Endothelial cell of umbilical vein (primary cell): Measurements from ENCODE around the gene PARP6. TPM values are rescaled to one million over a fixed set of nuclear protein-coding genes. Genes with fewer than 3 reads are reported as not detected.

Source experiments
- BruUV-seq: library from RNA; stranded (reverse); fragments of 400-500 nt; replicated peaks from 2 replicates; lab custom pipeline; 2021; lab: Mats Ljungman, UMichigan
- CTCF ChIA-PET: fragments of 300-600, 350-600 bp; sonication (Branson Sonifier 250); formaldehyde crosslinking; loops from one replicate; lab custom pipeline; 2021; ENCODE audit warnings: antibody characterized with exemption, inconsistent platforms; lab: Charles Lee
- POLR2A ChIA-PET: fragments of 300-600, 350-600 bp; sonication (Branson Sonifier 250); formaldehyde crosslinking; loops from one replicate; lab custom pipeline; 2021; ENCODE audit warnings: antibody characterized with exemption, inconsistent platforms; lab: Charles Lee
- DNase-seq: peaks from one replicate; pipeline ENCODE4 v3.0.0-alpha.2; 2011; ENCODE audit warnings: low read depth, low spot score
- FAIRE-seq: peaks from 2 replicates; lab custom pipeline; 2011; peaks lifted over from hg19 to GRCh38; lab: Jason Lieb, UNC
- H2AFZ ChIP-seq: 2 replicates; pipeline ENCODE4 v1.6.0; 2012; ENCODE audit warnings: low read depth, low read length, control low read depth, inconsistent platforms
- H3K27ac ChIP-seq: 2 replicates; pipeline ENCODE4 v1.5.1; 2011; ENCODE audit warnings: low read depth, mild to moderate bottlenecking, control low read depth, low read length, moderate library complexity; ENCODE audit not compliant: insufficient read depth
- H3K27me3 ChIP-seq, 2 experiments: 2 replicates each; pipeline versions ENCODE4 v1.6.0 to v1.6.1; 2011; ENCODE audit warnings: low read length in 2 of 2, mixed read lengths in 1 of 2; ENCODE audit not compliant: control insufficient read depth in 2 of 2, insufficient read depth in 2 of 2
- H3K36me3 ChIP-seq, 2 experiments: 2 replicates in 1 of 2; 3 replicates in 1 of 2; pipeline ENCODE4 v1.5.1; 2011; ENCODE audit warnings: low read length in 2 of 2, mild to moderate bottlenecking in 1 of 2, moderate library complexity in 1 of 2; ENCODE audit not compliant: control insufficient read depth in 2 of 2, insufficient read depth in 2 of 2; ENCODE audit errors: extremely low read depth in 1 of 2
- H3K4me1 ChIP-seq: 3 replicates; pipeline ENCODE4 v1.5.1; 2011; ENCODE audit warnings: mild to moderate bottlenecking, low read length; ENCODE audit not compliant: control insufficient read depth, insufficient read depth; ENCODE audit errors: extremely low read depth
- H3K4me2 ChIP-seq: 2 replicates; pipeline ENCODE4 v1.6.1; 2011; ENCODE audit warnings: low read length, control low read depth, mixed read lengths; ENCODE audit not compliant: insufficient read depth
- H3K4me3 ChIP-seq, 3 experiments: fragments of 200-600 bp in 1 of 3; sonication (generic), shearing (Covaris generic) in 1 of 3; replicated peaks in 1 of 3; 2 replicates each; pipeline ENCODE4 v1.5.1; 2011 to 2016; ENCODE audit warnings: control low read depth in 3 of 3, low read length in 3 of 3, mild to moderate bottlenecking in 2 of 3, inconsistent platforms in 1 of 3, low read depth in 1 of 3, moderate library complexity in 1 of 3; ENCODE audit not compliant: insufficient read depth in 1 of 3
- H3K79me2 ChIP-seq: 2 replicates; pipeline ENCODE4 v1.6.0; 2012; ENCODE audit warnings: low read length, inconsistent platforms; ENCODE audit not compliant: control insufficient read depth, insufficient read depth
- H3K9ac ChIP-seq: replicated peaks from 2 replicates; pipeline ENCODE3; 2011; ENCODE audit warnings: low read length, control low read depth; ENCODE audit not compliant: insufficient read depth; ENCODE audit errors: extremely low read depth
- H3K9me1 ChIP-seq: replicated peaks from 3 replicates; pipeline ENCODE4 v1.6.0; 2011; ENCODE audit warnings: mild to moderate bottlenecking, low read length; ENCODE audit not compliant: control insufficient read depth, insufficient read depth; ENCODE audit errors: extremely low read depth
- H3K9me3 ChIP-seq: replicated peaks from 2 replicates; pipeline ENCODE4 v1.5.1; 2012; ENCODE audit warnings: low read length, inconsistent platforms; ENCODE audit not compliant: control insufficient read depth, insufficient read depth
- H4K20me1 ChIP-seq: replicated peaks from 2 replicates; pipeline ENCODE3; 2011; ENCODE audit warnings: mild to moderate bottlenecking, low read length; ENCODE audit not compliant: control insufficient read depth, insufficient read depth; ENCODE audit errors: extremely low read depth
- CTCF ChIP-seq, 2 donors: IDR thresholded peaks; 1 replicate in 1 of 2; 2 replicates in 1 of 2; pipeline ENCODE4 v1.5.1; 2011; ENCODE audit warnings: low read length in 2 of 2, mild to moderate bottlenecking in 2 of 2, moderate library complexity in 2 of 2, control low read depth in 1 of 2, inconsistent platforms in 1 of 2, low read depth in 1 of 2; ENCODE audit not compliant: insufficient read depth in 1 of 2; ENCODE audit errors: extremely low read depth in 1 of 2
- EZH2 ChIP-seq: IDR thresholded peaks from 2 replicates; pipeline ENCODE4 v1.6.1; 2012; ENCODE audit warnings: borderline replicate concordance, low read depth, mild to moderate bottlenecking, moderate library complexity, low read length, inconsistent platforms; ENCODE audit not compliant: severe bottlenecking
- FOS ChIP-seq: IDR thresholded peaks from 2 replicates; pipeline ENCODE4 v1.6.1; 2011; ENCODE audit warnings: mild to moderate bottlenecking, low read length, moderate library complexity, borderline replicate concordance; ENCODE audit not compliant: insufficient read depth
- GATA2 ChIP-seq: IDR thresholded peaks from 2 replicates; pipeline ENCODE4 v1.7.0; 2011; ENCODE audit warnings: low read depth, mild to moderate bottlenecking, moderate library complexity, mixed read lengths, low read length; ENCODE audit not compliant: insufficient read length, insufficient read depth
- JUN ChIP-seq: IDR thresholded peaks from 2 replicates; pipeline ENCODE4 v1.6.1; 2011; ENCODE audit warnings: borderline replicate concordance, low read depth; ENCODE audit not compliant: insufficient read length, insufficient read depth
- MAX ChIP-seq: IDR thresholded peaks from 2 replicates; pipeline ENCODE4 v1.6.1; 2011; ENCODE audit not compliant: insufficient read depth, insufficient read length
- MYC ChIP-seq: IDR thresholded peaks from one replicate; pipeline ENCODE4 v1.6.1; 2011; ENCODE audit warnings: mild to moderate bottlenecking, low read depth, low read length
- POLR2A ChIP-seq: IDR thresholded peaks from 2 replicates; pipeline ENCODE4 v1.6.1; 2012; ENCODE audit warnings: low read depth, mild to moderate bottlenecking, control low read depth, low read length
- POLR2AphosphoS5 ChIP-seq: IDR thresholded peaks from 2 replicates; pipeline ENCODE4 v1.6.1; 2012; ENCODE audit warnings: low read depth, mild to moderate bottlenecking, control low read depth, low read length, moderate library complexity; ENCODE audit not compliant: insufficient read depth
- dilution Hi-C: fragments of 300-500 bp; cut with MboI; formaldehyde crosslinking; loops from one replicate; pipeline ENCODE4 v1.15.0; 2019; ENCODE audit warnings: low sequenced_read_pairs; ENCODE audit not compliant: extremely low pct_ligation_motif_present
- intact Hi-C: fragments of 100-400 bp; cut with micrococcal nuclease; formaldehyde crosslinking; loops from one replicate; pipeline ENCODE4 v1.10.0; 2022
- polyA plus RNA-seq, 4 experiments: library from polyadenylated mRNA; depleted of rRNA in 3 of 4; stranded (reverse) in 3 of 4; unstranded in 1 of 4; fragments of >200 nt; gene quantifications; 2 replicates each; pipeline versions ENCODE4 v1.2.1 to v1.2.3, GENCODE V29; 2011 to 2012; ENCODE audit warnings: missing spikeins in 1 of 4
- total RNA-seq: library from RNA; stranded (reverse); gene quantifications from 2 replicates; pipeline ENCODE4 v1.2.3, GENCODE V29; 2021

The PARP6 gene
- total and polyA plus RNA-seq, 2 donors (not counting 3 experiments of a cell fraction or from before 2014, with no cell fraction given), result 41.1 to 53.3 TPM

GRCh38 chr15:72272997-72273352 is 621 bp upstream of the PARP6 start:
- peak overlapping the region; percentile 89 for H2AFZ ChIP-seq
- peak overlapping the region; percentile 45 to 97 (median 53) for H3K4me3 ChIP-seq
- H3K79me2 ChIP-seq, result peaks cover 2% of the 10 kb centered on the region
- H3K4me1 ChIP-seq, result peaks cover 12% of the 10 kb centered on the region
- POLR2A ChIA-PET, result no interaction called here
- dilution Hi-C loops (no loop called here), intact Hi-C loops (loop anchor here (1.0 to 2.0 kb wide), 2 partner anchors 42 to 74 kb away; partner anchors contain the start of gene PKM)
- CTCF ChIA-PET, result interaction anchor here (2.4 kb wide), 1 partner anchor 46 kb away, joined by 6 read pairs; no protein-coding TSS in a partner anchor
- no peak for TF ChIP-seq MYC
- TF ChIP-seq JUN, result no peak
- FAIRE-seq (no peak), DNase-seq (no peak)
- peak overlapping the region; percentile 60 for H3K4me2 ChIP-seq
- H3K9me3 ChIP-seq, result no peaks in the 10 kb centered on the region
- H3K36me3 ChIP-seq, result no peaks in the 10 kb centered on the region
- H3K27me3 ChIP-seq, result no peaks in the 10 kb centered on the region
- H3K9ac ChIP-seq, result peak overlapping the region; percentile 3
- BruUV-seq, result TSS peak; percentile 19
- no peaks in the 10 kb centered on the region for H4K20me1 ChIP-seq
- no peaks in the 10 kb centered on the region for H3K9me1 ChIP-seq
- no peak overlapping the region for H3K27ac ChIP-seq

GRCh38 chr15:72271895-72272212 is 500 bp downstream of the PARP6 start:
- no TSS peak for BruUV-seq
- Histone ChIP-seq H3K79me2 (peaks cover 2% of the 10 kb centered on the region), H4K20me1 (no peaks in the 10 kb centered on the region), H3K9me3 (no peaks in the 10 kb centered on the region), H3K9ac (peak overlapping the region; percentile 69), H2AFZ (peak overlapping the region; percentile 82), H3K4me3 (peak overlapping the region; percentile 31 to 97 (median 66)), H3K27me3 (no peaks in the 10 kb centered on the region), H3K9me1 (no peaks in the 10 kb centered on the region), H3K4me2 (peak overlapping the region; percentile 86), H3K36me3 (peaks cover 0 to 5% of the 10 kb centered on the region in 2 experiments), H3K27ac (peak overlapping the region; percentile 57), H3K4me1 (peaks cover 12% of the 10 kb centered on the region)
- intact Hi-C loops (loop anchor here (1.0 to 2.0 kb wide), 2 partner anchors 41 to 73 kb away; partner anchors contain the start of gene PKM), dilution Hi-C loops (no loop called here)
- CTCF ChIA-PET, result interaction anchor here (0.8 to 1.1 kb wide), 2 partner anchors 71 to 76 kb away, joined by 3 to 5 read pairs; no protein-coding TSS in a partner anchor
- DNase-seq (peak; percentile 36), FAIRE-seq (peak; percentile 21)
- POLR2A ChIA-PET, result interaction anchor here (1.0 kb wide), 1 partner anchor 45 kb away, joined by 3 read pairs; no protein-coding TSS in a partner anchor
- TF ChIP-seq GATA2 (no peak), CTCF (IDR thresholded peaks at IDR 0.05; ENCODE audit: extremely low read depth in 1 of 2, insufficient read depth in 1 of 2, low read depth in 1 of 2, low read length in 2 of 2) (no peak), MYC (no peak), POLR2AphosphoS5 (no peak), MAX (no peak), EZH2 (no peak), FOS (no peak), JUN (no peak), POLR2A (no peak)
